Epithelial cell of esophagus (primary cell): ENCODE results near the gene ZPLD1.

Experiments used
- DNase-seq: peaks from one replicate; pipeline ENCODE4 v3.0.0; 2010; ENCODE audit warnings: low read depth
- H3K4me3 ChIP-seq: 2 replicates; pipeline ENCODE4 v1.5.1; 2011; ENCODE audit warnings: mild to moderate bottlenecking, low read length, control low read depth
- CTCF ChIP-seq: IDR thresholded peaks from 2 replicates; pipeline ENCODE4 v1.5.1; 2011; ENCODE audit warnings: low read depth, mild to moderate bottlenecking, low read length, control low read depth, inconsistent platforms; ENCODE audit not compliant: insufficient read depth; ENCODE audit errors: missing control alignments

ZPLD1 gene

GRCh38 chr3:102434715-102435114 is at the start of gene ZPLD1:
Gene ZPLD1 (plus strand): TSS chr3:102435015. CDS start chr3:102438488, 3,473 bp downstream.
- no peak within 1 kb of the TSS for H3K4me3 ChIP-seq
- DNase-seq, result no peak
- TF ChIP-seq CTCF, result no peak

- TF ChIP-seq CTCF, result no peak
- H3K4me3 ChIP-seq, result no peak overlapping the region
- no peak for DNase-seq
These were observed 44.5 kb upstream of the ZPLD1 start for GRCh38 chr3:102390171-102390864.

- no peak for TF ChIP-seq CTCF
- no peak for DNase-seq
- no peak overlapping the region for H3K4me3 ChIP-seq
These were observed 43.9 kb upstream of the ZPLD1 start for GRCh38 chr3:102390916-102391315.

- no peak for DNase-seq
- H3K4me3 ChIP-seq, result no peak overlapping the region
- TF ChIP-seq CTCF, result no peak
These were observed 43.3 kb upstream of the ZPLD1 start for GRCh38 chr3:102391491-102391890.

GRCh38 chr3:102394517-102394916 is 40.3 kb upstream of the ZPLD1 start:
- no peak for TF ChIP-seq CTCF
- peak; percentile 6 for DNase-seq
- H3K4me3 ChIP-seq, result no peak overlapping the region

GRCh38 chr3:102398176-102398575 is 36.6 kb upstream of the ZPLD1 start:
- DNase-seq, result peak; percentile 51
- H3K4me3 ChIP-seq, result no peak overlapping the region
- TF ChIP-seq CTCF, result no peak

GRCh38 chr3:102398666-102399065 is 36.1 kb upstream of the ZPLD1 start:
- no peak overlapping the region for H3K4me3 ChIP-seq
- DNase-seq, result no peak
- no peak for TF ChIP-seq CTCF
